SK-N-SH (cell line): ENCODE results near the gene XAGE1B. TPM values are rescaled to one million over a fixed set of nuclear protein-coding genes. Genes with fewer than 3 reads are reported as not detected.
"Not testable (repeated sequence)": the region's sequence is repeated elsewhere in the genome, so short reads cannot be mapped to it uniquely, and the experiment has no call there.

ENCODE experiments used
- CTCF ChIA-PET: fragments of 300-600, 350-600 bp; formaldehyde crosslinking; extraction: SDS; loops from one replicate; lab custom pipeline; 2021; lab: Yijun Ruan, JAX
- POLR2A ChIA-PET: fragments of 350-600 bp; sonication (Branson Sonifier 250); formaldehyde crosslinking; extraction: SDS; loops from one replicate; lab custom pipeline; 2020; ENCODE audit warnings: antibody characterized with exemption, inconsistent platforms; lab: Yijun Ruan, JAX
- DNase-seq: peaks from one replicate; pipeline ENCODE4 v3.0.0; 2012
- H2AFZ ChIP-seq: fragments of 200-600 bp; sonication (generic); 2 replicates; pipeline ENCODE4 v1.8.1; 2016; ENCODE audit warnings: antibody characterized with exemption, mild to moderate bottlenecking, low read depth
- H3F3A ChIP-seq: fragments of 200-600 bp; sonication (generic); replicated peaks from 2 replicates; pipeline ENCODE3; 2016; ENCODE audit warnings: antibody characterized with exemption, mild to moderate bottlenecking; ENCODE audit not compliant: insufficient read depth
- H3K27ac ChIP-seq, 2 experiments: fragments of 200-500 bp in 1 of 2; fragments of 200-600 bp in 1 of 2; sonication (Bioruptor generic) in 1 of 2; sonication (generic), shearing (Covaris generic) in 1 of 2; 2 replicates each; pipeline versions ENCODE4 v1.5.1 to v1.6.1; 2014 to 2016; ENCODE audit warnings: low read depth in 2 of 2, inconsistent platforms in 1 of 2, low read length in 1 of 2, mild to moderate bottlenecking in 1 of 2, mixed read lengths in 1 of 2
- H3K27me3 ChIP-seq: fragments of 200-600 bp; sonication (generic), shearing (Covaris generic); 2 replicates; pipeline ENCODE4 v1.6.1; 2016; ENCODE audit warnings: mixed run types; ENCODE audit not compliant: insufficient read depth
- H3K36me3 ChIP-seq, 2 experiments: fragments of 200-500 bp in 1 of 2; fragments of 200-600 bp in 1 of 2; sonication (Bioruptor generic) in 1 of 2; sonication (generic) in 1 of 2; replicated peaks in 1 of 2; 2 replicates each; pipeline versions ENCODE3 to v1.5.1; 2014 to 2016; ENCODE audit warnings: low read length in 1 of 2, mild to moderate bottlenecking in 1 of 2; ENCODE audit not compliant: insufficient read depth in 2 of 2, control insufficient read depth in 1 of 2
- H3K4me1 ChIP-seq, 2 experiments: fragments of 200-500 bp in 1 of 2; fragments of 200-600 bp in 1 of 2; sonication (Bioruptor generic) in 1 of 2; sonication (generic), shearing (Covaris generic) in 1 of 2; 2 replicates each; pipeline versions ENCODE4 v1.5.1 to v1.6.1; 2014 to 2016; ENCODE audit warnings: low read depth in 1 of 2, low read length in 1 of 2, mixed run types in 1 of 2; ENCODE audit not compliant: insufficient read depth in 2 of 2, control insufficient read depth in 1 of 2
- H3K4me2 ChIP-seq: fragments of 200-600 bp; sonication (generic), shearing (Covaris generic); 2 replicates; pipeline ENCODE4 v1.6.1; 2017; ENCODE audit warnings: mixed run types
- H3K4me3 ChIP-seq, 2 experiments: fragments of 200-500 bp in 1 of 2; fragments of 200-600 bp in 1 of 2; sonication (Bioruptor generic) in 1 of 2; sonication (generic), shearing (Covaris generic) in 1 of 2; 2 replicates each; pipeline versions ENCODE4 v1.5.1 to v1.8.1; 2014 to 2016; ENCODE audit warnings: low read depth in 2 of 2, inconsistent platforms in 1 of 2, low read length in 1 of 2, mild to moderate bottlenecking in 1 of 2, mixed read lengths in 1 of 2, moderate library complexity in 1 of 2
- H3K79me2 ChIP-seq: fragments of 200-600 bp; sonication (generic); 2 replicates; pipeline ENCODE4 v1.8.1; 2017; ENCODE audit warnings: mild to moderate bottlenecking; ENCODE audit not compliant: insufficient read depth
- H3K9ac ChIP-seq: fragments of 200-600 bp; sonication (generic); 2 replicates; pipeline ENCODE4 v1.6.1; 2017; ENCODE audit warnings: mixed run types
- H3K9me2 ChIP-seq: fragments of 200-600 bp; sonication (generic); 2 replicates; pipeline ENCODE4 v1.6.1; 2017; ENCODE audit warnings: mixed run types
- H3K9me3 ChIP-seq: fragments of 200-600 bp; sonication (generic); 2 replicates; pipeline ENCODE4 v1.6.1; 2017; ENCODE audit warnings: mixed run types, mild to moderate bottlenecking, moderate library complexity
- H4K20me1 ChIP-seq: fragments of 200-600 bp; sonication (generic); 2 replicates; pipeline ENCODE4 v1.6.1; 2017; ENCODE audit warnings: mild to moderate bottlenecking, mixed run types; ENCODE audit not compliant: insufficient read depth
- CHD2 ChIP-seq: fragments of 150-350 bp; IDR thresholded peaks from 2 replicates; pipeline ENCODE4 v1.6.1; 2018; ENCODE audit warnings: low read length; ENCODE audit not compliant: partially characterized antibody
- EP300 ChIP-seq, 2 experiments: IDR thresholded peaks; 2 replicates each; pipeline versions ENCODE4 v1.4.0 to v1.6.1; 2012; ENCODE audit warnings: borderline replicate concordance in 1 of 2, low read depth in 1 of 2, low read length in 1 of 2
- FOSL2 ChIP-seq: IDR thresholded peaks from 2 replicates; pipeline ENCODE4 v1.4.0; 2012; ENCODE audit warnings: low read depth, mild to moderate bottlenecking, moderate library complexity, borderline replicate concordance
- FOXJ3 ChIP-seq: sonication (generic); formaldehyde crosslinking; IDR thresholded peaks from 2 replicates; pipeline ENCODE4 v1.5.1; 2020; ENCODE audit warnings: mild to moderate bottlenecking, missing genetic modification reagents
- FOXM1 ChIP-seq: IDR thresholded peaks from 2 replicates; pipeline ENCODE4 v1.4.0; 2012; ENCODE audit warnings: low read depth, mild to moderate bottlenecking
- GATA2 ChIP-seq: sonication (generic); formaldehyde crosslinking; IDR thresholded peaks from 2 replicates; pipeline ENCODE4 v1.5.0; 2020; ENCODE audit warnings: mild to moderate bottlenecking, missing genetic modification reagents
- IRF3 ChIP-seq: fragments of 150-350 bp; IDR thresholded peaks from 2 replicates; pipeline ENCODE4 v1.6.1; 2016; ENCODE audit warnings: mild to moderate bottlenecking, low read depth, low read length
- JUND ChIP-seq: IDR thresholded peaks from 2 replicates; pipeline ENCODE4 v1.4.0; 2012
- NFIC ChIP-seq: IDR thresholded peaks from 2 replicates; pipeline ENCODE4 v1.4.0; 2012; ENCODE audit warnings: borderline replicate concordance
- RAD21 ChIP-seq: IDR thresholded peaks from 2 replicates; pipeline ENCODE4 v1.6.1; 2012; ENCODE audit warnings: mild to moderate bottlenecking, low read length
- RCOR1 ChIP-seq: fragments of 150-350 bp; IDR thresholded peaks from 2 replicates; pipeline ENCODE4 v1.6.1; 2017; ENCODE audit warnings: antibody characterized with exemption, low read length
- RFX5 ChIP-seq: IDR thresholded peaks from 2 replicates; pipeline ENCODE4 v1.6.1; 2012; ENCODE audit warnings: mild to moderate bottlenecking, improper control_type of control experiment, low read length
- SIN3A ChIP-seq: IDR thresholded peaks from 2 replicates; pipeline ENCODE4 v1.6.1; 2012; ENCODE audit warnings: low read depth, mild to moderate bottlenecking, low read length, moderate library complexity, borderline replicate concordance
- TAF1 ChIP-seq: IDR thresholded peaks from 2 replicates; pipeline ENCODE4 v1.6.1; 2012; ENCODE audit warnings: low read depth, mild to moderate bottlenecking, low read length, moderate library complexity, borderline replicate concordance
- TEAD4 ChIP-seq: IDR thresholded peaks from 2 replicates; pipeline ENCODE4 v1.4.0; 2012; ENCODE audit warnings: mild to moderate bottlenecking, borderline replicate concordance; ENCODE audit not compliant: insufficient read depth
- WGBS: methylation state at CpG from one replicate; pipeline ENCODE4 v1.1.6; 2017; ENCODE audit warnings: low lambda C conversion rate; 5-methylcytosine and 5-hydroxymethylcytosine counted together
- polyA plus RNA-seq, 3 experiments: library from polyadenylated mRNA; depleted of rRNA; stranded (reverse); fragments of >200 nt; gene quantifications; 2 replicates each; pipeline ENCODE4 v1.2.3, GENCODE V29; 2012
- TF ChIP-seq, protein P1 (sequence below): IDR thresholded peaks from 2 replicates; pipeline ENCODE4 v1.4.0; 2012; ENCODE audit warnings: low read depth
- TF ChIP-seq, protein P2 (sequence below): fragments of 150-350 bp; IDR thresholded peaks from 2 replicates; pipeline ENCODE4 v1.6.1; 2017; ENCODE audit warnings: antibody characterized with exemption, low read length, low read depth, borderline replicate concordance

The XAGE1B gene
- 104 and 115 TPM in 2 replicates for polyA plus RNA-seq (2012; rRNA removed)
- 126 and 144 TPM in 2 replicates for polyA plus RNA-seq (2012; cell fraction: cytosol; rRNA removed)
- polyA plus RNA-seq (2012; cell fraction: nucleus; rRNA removed): 18.6 and 31.3 TPM in 2 replicates

- H3K36me3 ChIP-seq, DNase-seq, H2AFZ ChIP-seq, H3K4me2 ChIP-seq, H4K20me1 ChIP-seq, H3K27me3 ChIP-seq, H3K9me3 ChIP-seq, H3K4me3 ChIP-seq, H3K9ac ChIP-seq, H3K4me1 ChIP-seq, CTCF ChIA-PET, H3F3A ChIP-seq, POLR2A ChIA-PET, H3K9me2 ChIP-seq, H3K79me2 ChIP-seq, H3K27ac ChIP-seq: not testable (repeated sequence)
- WGBS: no CpG with 5 or more reads among the region's 18 CpGs
These were observed at the start of gene XAGE1B for GRCh38 chrX:52516987-52517325. Gene XAGE1B, minus strand, starts transcription at chrX:52517063. Its CDS starts 1,536 bp downstream, at chrX:52515527.

DNA sequence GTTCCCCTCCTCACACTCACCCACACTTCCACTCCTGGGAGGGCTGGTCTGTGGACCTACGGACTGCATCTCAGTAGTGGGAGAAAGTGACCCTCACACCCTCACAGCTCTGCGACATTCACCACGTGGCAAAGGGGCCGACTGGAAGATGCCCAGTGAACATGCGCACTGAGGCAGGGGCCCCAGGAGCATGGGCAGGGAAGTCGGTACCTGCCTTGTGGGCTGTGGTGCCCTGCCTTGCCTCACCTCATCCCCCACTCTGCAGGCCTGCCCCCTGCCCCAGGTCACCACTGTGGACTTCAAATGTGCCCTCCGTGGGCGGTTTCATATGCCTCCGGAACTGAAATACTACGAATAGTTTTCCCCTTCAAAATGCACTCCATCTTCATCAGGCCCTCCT is 46.2 kb upstream of the XAGE1B start:
- POLR2A ChIA-PET: no interaction called here
- 10% methylated on average over 6 of the region's 10 CpGs for WGBS

GRCh38 chrX:52558140-52558539 is 41.3 kb upstream of the XAGE1B start:
- Histone ChIP-seq H3K79me2 (no peaks in the 10 kb centered on the region), H3F3A (no peaks in the 10 kb centered on the region), H3K4me3 (no peak overlapping the region), H3K9ac (no peak overlapping the region), H4K20me1 (no peaks in the 10 kb centered on the region), H3K9me2 (no peaks in the 10 kb centered on the region), H3K9me3 (no peaks in the 10 kb centered on the region), H3K27ac (no peak overlapping the region), H3K36me3 (no peaks in the 10 kb centered on the region), H3K4me2 (no peak overlapping the region), H3K4me1 (no peaks in the 10 kb centered on the region), H2AFZ (no peak overlapping the region), H3K27me3 (peaks cover 30% of the 10 kb centered on the region; the same call in 1 of the 2 replicates)
- TF ChIP-seq RCOR1: no peak
- TF ChIP-seq JUND: no peak
- no peak for TF ChIP-seq SIN3A
- TF ChIP-seq, protein P1, sequence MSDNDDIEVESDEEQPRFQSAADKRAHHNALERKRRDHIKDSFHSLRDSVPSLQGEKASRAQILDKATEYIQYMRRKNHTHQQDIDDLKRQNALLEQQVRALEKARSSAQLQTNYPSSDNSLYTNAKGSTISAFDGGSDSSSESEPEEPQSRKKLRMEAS: no peak
- no peak for TF ChIP-seq FOXJ3 (CRISPR knock-in tag)
- no peak for TF ChIP-seq TEAD4
- no peak for TF ChIP-seq FOXM1
- no peak for TF ChIP-seq GATA2
- TF ChIP-seq, protein P2, sequence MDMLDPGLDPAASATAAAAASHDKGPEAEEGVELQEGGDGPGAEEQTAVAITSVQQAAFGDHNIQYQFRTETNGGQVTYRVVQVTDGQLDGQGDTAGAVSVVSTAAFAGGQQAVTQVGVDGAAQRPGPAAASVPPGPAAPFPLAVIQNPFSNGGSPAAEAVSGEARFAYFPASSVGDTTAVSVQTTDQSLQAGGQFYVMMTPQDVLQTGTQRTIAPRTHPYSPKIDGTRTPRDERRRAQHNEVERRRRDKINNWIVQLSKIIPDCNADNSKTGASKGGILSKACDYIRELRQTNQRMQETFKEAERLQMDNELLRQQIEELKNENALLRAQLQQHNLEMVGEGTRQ: no peak
- no peak for TF ChIP-seq TAF1
- TF ChIP-seq CHD2: no peak
- TF ChIP-seq NFIC: no peak
- no peak for TF ChIP-seq IRF3
- no peak for TF ChIP-seq RAD21
- 4% methylated on average over 3 of the region's 3 CpGs for WGBS
- ChIA-PET CTCF (no interaction called here), POLR2A (no interaction called here)
- DNase-seq: no peak

More for the DNA sequence above, 46.2 kb upstream of the XAGE1B start:
- TF ChIP-seq EP300 (IDR thresholded peaks at IDR 0.05; ENCODE audit: borderline replicate concordance in 1 of 2, low read depth in 1 of 2, low read length in 1 of 2): no peak
- TF ChIP-seq, protein P2: no peak
- TF ChIP-seq RFX5: no peak
- no peak for TF ChIP-seq RCOR1
- no peak for TF ChIP-seq FOSL2
- no peak for TF ChIP-seq JUND
- H3K27ac ChIP-seq: no peak overlapping the region
- no peaks in the 10 kb centered on the region for H3K9me3 ChIP-seq
- no peak overlapping the region for H3K4me3 ChIP-seq
- CTCF ChIA-PET: interaction anchor here (2.9 kb wide), 1 partner anchor 12 kb away, joined by 9 read pairs; no protein-coding TSS in a partner anchor
- no peaks in the 10 kb centered on the region for H3F3A ChIP-seq
- no peak overlapping the region for H3K4me2 ChIP-seq
- no peaks in the 10 kb centered on the region for H4K20me1 ChIP-seq
- DNase-seq: no peak
- no peaks in the 10 kb centered on the region for H3K4me1 ChIP-seq
- no peaks in the 10 kb centered on the region for H3K9me2 ChIP-seq
- H3K79me2 ChIP-seq: no peaks in the 10 kb centered on the region
- no peaks in the 10 kb centered on the region for H3K36me3 ChIP-seq
- H3K9ac ChIP-seq: no peak overlapping the region
- no peak overlapping the region for H2AFZ ChIP-seq
- H3K27me3 ChIP-seq: peaks cover 49% of the 10 kb centered on the region; the same call in 1 of the 2 replicates
